Measurements from ENCODE around the gene SLC24A4.

Gene SLC24A4

GRCh38 chr14:92460541-92460915, 137.6 kb downstream of the SLC24A4 start:
- no peak for DNase-seq

- DNase-seq: no peak
Observed at GRCh38 chr14:92460916-92461579, 138.1 kb downstream of the SLC24A4 start.

DNA sequence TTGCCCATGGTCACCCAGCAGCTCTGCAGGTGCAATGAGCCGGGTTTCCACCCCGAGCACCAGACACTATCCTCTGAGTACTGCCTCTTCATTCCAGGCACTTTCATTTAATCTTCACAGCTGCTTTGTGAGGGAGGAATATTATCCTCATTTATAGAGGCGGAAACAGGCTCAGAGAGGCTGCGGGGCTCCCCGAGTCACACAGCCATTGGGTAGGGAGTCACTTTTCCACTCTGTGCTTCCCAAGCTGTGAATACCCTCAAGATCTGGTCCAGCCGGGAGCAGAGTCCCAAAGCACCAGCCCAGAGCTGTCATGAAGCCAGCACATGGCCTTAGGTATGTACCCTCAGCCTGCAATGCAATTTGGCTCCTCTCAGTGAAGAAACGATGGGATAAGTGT, 138.9 kb downstream of the SLC24A4 start:
- no peak for DNase-seq

DNA sequence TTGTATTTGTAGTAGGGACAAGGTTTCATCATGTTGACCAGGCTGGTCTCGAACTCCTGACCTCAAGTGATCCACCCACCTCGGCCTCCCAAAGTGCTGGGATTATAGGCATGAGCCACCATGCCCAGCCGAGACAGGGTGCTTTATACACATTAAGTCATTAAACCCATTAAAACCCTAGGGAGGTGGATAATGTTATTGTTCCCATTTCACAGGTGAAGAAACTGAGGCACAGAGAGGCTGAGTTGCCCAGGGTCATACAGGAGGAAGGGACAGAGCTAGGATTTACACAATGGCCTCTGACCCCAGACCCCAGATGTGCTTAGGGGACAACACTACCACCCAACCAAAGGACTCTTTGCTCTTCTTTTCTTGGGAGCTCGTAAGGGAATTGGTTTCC, 139.6 kb downstream of the SLC24A4 start:
- no peak for DNase-seq

DNA sequence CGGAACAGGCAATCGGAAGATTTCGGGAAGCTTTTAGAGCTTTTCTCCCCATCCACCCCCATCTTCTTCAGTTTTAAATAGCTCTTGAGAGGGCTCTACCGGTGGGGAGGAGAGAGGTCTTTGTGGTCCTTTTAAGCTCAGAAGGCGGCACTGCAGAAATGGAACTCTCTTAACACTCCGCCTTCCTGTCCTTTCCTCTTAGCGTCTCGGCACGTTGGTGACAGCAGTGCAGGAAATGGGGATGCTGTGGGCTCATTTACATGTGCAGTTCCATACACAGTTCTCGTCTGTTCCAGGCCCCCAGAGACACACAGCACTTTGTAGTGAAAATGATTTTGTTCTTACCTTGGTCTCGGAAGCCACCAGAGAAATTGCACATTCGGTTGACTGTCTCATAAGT, 140.2 kb downstream of the SLC24A4 start:
- DNase-seq: no peak

- DNase-seq: no peak
Observed at GRCh38 chr14:92464156-92464555, 141.2 kb downstream of the SLC24A4 start.

DNA sequence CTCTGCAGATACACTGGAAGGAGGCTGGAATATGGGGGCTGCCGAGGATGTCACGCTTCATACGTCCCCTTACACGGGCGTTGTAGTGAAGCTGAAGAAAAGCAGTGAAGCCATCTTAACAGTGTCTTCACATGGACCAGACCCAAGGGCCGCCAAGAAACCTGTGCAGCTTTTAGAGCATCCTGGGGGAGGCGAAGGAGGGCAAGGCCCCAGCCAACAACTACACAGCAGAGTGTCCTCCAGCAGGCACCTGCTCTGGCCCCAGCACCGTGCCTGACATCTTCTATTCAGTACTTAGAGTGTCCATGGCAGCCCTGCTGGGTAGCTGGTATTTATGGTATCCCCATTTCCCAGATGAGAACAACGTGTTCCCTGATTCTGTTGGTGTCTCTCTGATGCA, 141.8 kb downstream of the SLC24A4 start:
- DNase-seq: no peak

GRCh38 chr14:92465353-92466055, 142.5 kb downstream of the SLC24A4 start:
- no peak for DNase-seq

- DNase-seq: no peak
Observed at GRCh38 chr14:92466059-92466458, 143.1 kb downstream of the SLC24A4 start.

- no peak for DNase-seq
Observed at GRCh38 chr14:92469515-92469914, 146.6 kb downstream of the SLC24A4 start.

GRCh38 chr14:92470215-92470614, 147.2 kb downstream of the SLC24A4 start:
- DNase-seq: peak; percentile 86

- DNase-seq: peak; percentile 65
Observed at GRCh38 chr14:92470811-92471210, 147.8 kb downstream of the SLC24A4 start.

- DNase-seq: peak; percentile 66
Observed at GRCh38 chr14:92471919-92472318, 149.0 kb downstream of the SLC24A4 start.

DNA sequence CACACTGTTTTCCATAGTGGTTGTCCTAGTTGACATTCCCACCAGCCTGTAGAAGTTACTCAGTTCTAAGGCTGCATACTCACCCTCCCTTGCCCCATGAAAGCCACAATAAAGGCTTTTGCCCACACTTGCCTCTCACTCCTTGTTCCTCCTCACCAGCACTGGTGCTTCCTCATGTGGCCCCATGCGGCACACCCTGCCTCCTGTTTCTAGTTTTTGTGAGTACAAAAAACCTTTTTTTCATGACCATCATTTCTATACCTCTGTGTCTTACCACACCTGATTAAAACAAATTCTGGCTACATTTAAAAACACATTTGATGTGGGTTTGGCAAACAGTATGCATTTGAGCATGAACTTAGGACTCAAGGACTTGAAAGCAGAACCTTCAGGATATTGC, 149.9 kb downstream of the SLC24A4 start:
- no peak for DNase-seq

- no peak for DNase-seq
Observed at GRCh38 chr14:92473261-92473968, 150.4 kb downstream of the SLC24A4 start.

- no peak for DNase-seq
Observed at GRCh38 chr14:92473969-92474535, 151.1 kb downstream of the SLC24A4 start.

DNA sequence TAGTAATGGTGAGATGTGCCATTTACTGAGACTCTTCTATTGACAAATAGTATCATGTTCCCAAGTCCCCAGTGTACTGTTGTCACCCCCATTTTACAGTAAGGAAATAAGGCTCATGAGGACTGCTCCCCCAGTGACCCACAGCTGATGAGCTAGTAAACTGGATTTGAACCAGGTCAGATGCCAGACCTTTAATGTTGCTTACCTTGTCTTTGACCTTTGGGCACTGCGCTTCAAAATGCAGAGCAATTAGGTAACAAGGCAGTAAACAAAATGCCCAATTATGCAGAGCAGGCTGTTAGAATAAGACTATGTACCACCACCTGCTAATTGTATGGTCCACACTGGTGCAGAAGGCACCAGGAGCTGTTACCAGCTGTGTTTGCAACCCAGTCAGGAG, 152.1 kb downstream of the SLC24A4 start:
- DNase-seq: no peak

DNA sequence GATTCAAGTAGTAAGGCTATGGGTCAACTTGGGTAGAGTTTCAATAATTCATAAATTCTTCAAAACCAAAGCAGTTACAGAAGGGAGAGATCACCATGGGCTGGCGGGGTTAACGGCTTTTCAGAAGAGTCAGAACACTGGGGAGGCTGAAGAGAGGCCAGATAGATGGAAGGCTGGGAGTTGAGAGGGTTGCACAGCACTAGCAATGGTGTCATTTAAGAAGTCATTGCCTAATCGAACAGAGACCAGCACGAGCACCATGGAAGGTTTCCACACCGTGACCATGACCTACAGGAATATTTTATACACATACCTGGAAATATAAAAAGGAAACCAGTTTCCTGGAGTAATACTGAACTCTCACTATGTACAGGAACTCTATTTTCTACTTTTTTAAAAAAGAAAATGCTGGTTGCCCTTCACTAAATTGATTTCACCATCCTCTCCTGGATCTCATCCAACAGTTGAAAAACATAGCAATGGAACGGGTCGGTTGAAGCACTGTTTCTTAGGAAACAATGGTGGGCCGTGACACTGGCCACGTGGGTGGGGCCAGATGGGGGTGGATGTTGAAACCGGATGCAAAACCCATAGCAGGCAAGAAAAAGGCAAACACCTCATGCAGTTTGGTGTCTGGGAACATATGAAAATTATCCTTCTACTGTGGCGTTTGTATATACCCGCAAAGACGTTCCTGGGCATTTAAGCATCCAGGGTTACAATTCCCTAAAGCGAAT, 152.7 kb downstream of the SLC24A4 start:
- DNase-seq: no peak

DNA sequence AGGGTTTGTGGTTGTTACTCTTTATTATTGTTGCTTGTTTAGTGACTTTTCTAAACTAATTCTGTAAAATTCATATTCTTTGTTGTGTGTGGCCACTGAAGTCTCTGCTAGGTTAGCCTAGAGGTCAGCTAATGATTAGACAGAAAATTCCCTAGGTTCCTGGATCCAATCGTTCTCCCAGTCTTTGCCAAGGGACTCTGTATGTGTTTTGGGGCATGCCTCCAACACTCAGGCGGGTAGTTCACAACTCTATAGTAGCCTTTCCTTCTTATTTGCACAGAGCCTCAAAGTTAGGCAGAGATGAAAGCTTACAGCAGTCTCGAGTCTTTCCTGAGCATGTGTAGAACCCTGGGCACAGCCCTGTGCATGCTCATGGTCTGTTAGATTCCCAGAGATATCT, 157.9 kb downstream of the SLC24A4 start:
- DNase-seq: no peak

DNA sequence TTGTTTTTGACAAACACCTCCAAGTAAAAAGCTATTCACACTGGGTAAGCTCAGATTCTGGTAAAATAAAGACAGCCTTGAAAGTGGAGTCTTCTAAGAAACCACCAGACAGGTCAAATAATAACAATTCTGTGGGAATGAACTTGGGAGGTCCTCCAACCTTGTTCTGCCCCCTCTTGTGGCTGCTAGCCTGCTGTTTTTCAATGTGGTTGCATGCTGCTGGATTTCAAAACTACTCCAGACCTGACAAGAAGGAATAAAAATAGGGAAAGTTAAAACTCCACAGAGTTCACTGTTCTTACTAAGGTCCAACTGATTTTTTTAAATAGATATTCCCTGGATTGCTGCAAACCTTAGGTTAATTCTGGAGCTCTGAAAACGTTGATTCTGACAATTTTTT, 158.4 kb downstream of the SLC24A4 start:
- no peak for DNase-seq

DNA sequence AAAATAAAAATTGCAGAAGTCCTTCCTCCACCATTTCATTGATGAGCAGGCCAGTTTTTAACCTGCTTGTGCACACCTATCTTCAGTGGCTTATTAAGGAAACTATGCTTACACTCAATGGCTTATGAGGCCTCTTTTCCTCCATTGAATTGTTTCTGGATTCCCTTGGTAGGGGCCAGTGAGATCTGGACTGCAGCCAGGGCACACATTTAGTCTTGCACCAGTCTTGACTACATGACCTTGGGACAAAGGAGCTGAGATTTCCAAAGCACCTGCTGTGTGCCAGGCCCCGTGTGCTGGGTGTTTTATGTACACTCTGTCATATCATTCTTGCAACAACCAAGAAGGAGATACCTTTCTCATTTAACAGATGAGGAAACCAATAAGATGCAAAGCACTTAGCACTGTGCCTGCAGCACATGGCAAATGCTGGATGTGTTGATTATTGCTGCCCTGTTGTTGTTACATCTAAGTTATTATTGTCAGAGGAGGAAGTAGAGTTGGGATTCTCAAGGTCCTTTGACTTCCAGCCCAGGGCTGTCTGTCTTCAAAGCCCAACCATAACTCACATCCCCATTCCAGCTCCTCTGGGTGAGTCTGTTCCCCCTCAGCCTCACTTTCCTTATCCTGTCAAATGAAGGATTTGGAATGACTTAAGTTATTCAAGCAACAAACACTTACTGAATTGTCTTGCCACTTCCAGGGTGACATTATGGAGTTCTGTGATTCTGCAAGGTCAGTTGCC, 159.0 kb downstream of the SLC24A4 start:
- no peak for DNase-seq

DNA sequence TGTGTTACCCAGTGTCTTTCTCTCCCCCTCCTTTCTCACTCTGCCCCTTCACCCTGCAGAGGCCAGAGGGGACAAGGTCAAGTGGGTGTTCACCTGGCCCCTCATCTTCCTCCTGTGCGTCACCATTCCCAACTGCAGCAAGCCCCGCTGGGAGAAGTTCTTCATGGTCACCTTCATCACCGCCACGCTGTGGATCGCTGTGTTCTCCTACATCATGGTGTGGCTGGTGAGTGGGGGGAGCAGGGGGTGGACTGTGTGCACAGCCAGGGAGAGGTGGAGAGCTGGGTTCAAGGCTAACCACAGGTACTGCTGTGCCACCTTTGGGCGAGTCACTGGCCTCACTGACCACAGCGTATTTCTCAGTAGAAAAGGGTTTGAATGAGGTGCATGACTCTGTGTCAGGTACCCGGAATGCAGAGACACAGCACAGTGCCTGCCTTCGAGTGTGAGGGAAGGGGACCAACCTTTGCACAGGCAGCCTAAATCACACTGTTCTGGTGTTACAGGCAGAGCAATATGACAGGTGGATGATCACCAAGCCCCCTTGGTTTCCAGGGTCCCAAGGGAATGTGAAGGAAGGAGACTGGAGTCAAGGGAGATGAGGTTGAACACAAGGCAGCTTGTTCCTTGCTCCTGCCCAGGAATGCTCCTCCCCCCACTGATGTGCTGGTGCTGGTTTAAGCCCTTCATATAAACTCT, 159.8 kb downstream of the SLC24A4 start:
- DNase-seq: no peak

Measured in NCI-H2171 treated with DMSO at 0.1 percent for 48 hours (cell line).